COLO668 (cell line): ENCODE measurements around the gene EVA1A.

Experiments
- DNase-seq: peaks from one replicate; lab custom pipeline; 2025; ENCODE audit not compliant: unreplicated experiment; lab: John Stamatoyannopoulos, UW

Gene EVA1A

GRCh38 chr2:75564026-75564688 is 3.4 kb upstream of the EVA1A start:
- DNase-seq: no peak

- DNase-seq: no peak
Measured at GRCh38 chr2:75563591-75563990, 2.9 kb upstream of the EVA1A start.

- no peak for DNase-seq
Measured at GRCh38 chr2:75562513-75562864, 1.8 kb upstream of the EVA1A start.

GRCh38 chr2:75561566-75562512 is 1.1 kb upstream of the EVA1A start:
- no peak for DNase-seq

- peak; percentile 52 for DNase-seq
Measured at GRCh38 chr2:75560022-75560767, 544 bp downstream of the EVA1A start.

- no peak for DNase-seq
Measured at GRCh38 chr2:75559680-75560021, 1.1 kb downstream of the EVA1A start.

GRCh38 chr2:75558786-75559679 is 1.7 kb downstream of the EVA1A start:
- DNase-seq: no peak

GRCh38 chr2:75558136-75558535 is 2.6 kb downstream of the EVA1A start:
- DNase-seq: no peak

- no peak for DNase-seq
Measured at GRCh38 chr2:75557474-75558133, 3.1 kb downstream of the EVA1A start.

GRCh38 chr2:75556679-75557366 is 3.9 kb downstream of the EVA1A start:
- no peak for DNase-seq

- no peak for DNase-seq
Measured at GRCh38 chr2:75555701-75556100, 5.0 kb downstream of the EVA1A start.

GRCh38 chr2:75553935-75554531 is 6.7 kb downstream of the EVA1A start:
- DNase-seq: no peak

- no peak for DNase-seq
Measured at GRCh38 chr2:75552222-75552621, 8.5 kb downstream of the EVA1A start.

GRCh38 chr2:75551434-75551833 is 9.3 kb downstream of the EVA1A start:
- no peak for DNase-seq

- DNase-seq: no peak
Measured at GRCh38 chr2:75549401-75550253, 11.1 kb downstream of the EVA1A start.

GRCh38 chr2:75548036-75548573 is 12.6 kb downstream of the EVA1A start:
- peak; percentile 87 for DNase-seq

GRCh38 chr2:75547345-75548035 is 13.2 kb downstream of the EVA1A start:
- no peak for DNase-seq
